Effector memory CD4-positive, alpha-beta T cell (primary cell): ENCODE results near the gene TMEM221.

ENCODE experiments used
- DNase-seq, 3 donors: peaks; one replicate each; pipeline ENCODE4 v3.0.0-alpha.2; 2020
- H3K27ac ChIP-seq: 2 replicates; pipeline ENCODE4 v1.7.0; 2013; ENCODE audit warnings: mild to moderate bottlenecking, low read length, moderate library complexity; ENCODE audit not compliant: insufficient read depth, poor library complexity, severe bottlenecking
- H3K27me3 ChIP-seq: replicated peaks from 2 replicates; pipeline ENCODE4 v1.7.0; 2013; ENCODE audit warnings: mild to moderate bottlenecking, low read length; ENCODE audit not compliant: insufficient read depth, control insufficient read depth, poor library complexity, severe bottlenecking
- H3K36me3 ChIP-seq: 2 replicates; pipeline ENCODE4 v1.7.0; 2013; ENCODE audit warnings: mild to moderate bottlenecking, low read length, moderate library complexity; ENCODE audit not compliant: control insufficient read depth, insufficient read depth
- H3K4me1 ChIP-seq: 2 replicates; pipeline ENCODE4 v1.7.0; 2013; ENCODE audit warnings: low read length, mild to moderate bottlenecking; ENCODE audit not compliant: control insufficient read depth, insufficient read depth, poor library complexity, severe bottlenecking
- H3K4me3 ChIP-seq: 2 replicates; pipeline ENCODE4 v1.7.0; 2013; ENCODE audit warnings: low read length, low read depth, mild to moderate bottlenecking; ENCODE audit not compliant: insufficient read depth, poor library complexity, severe bottlenecking
- H3K9me3 ChIP-seq: 2 replicates; pipeline ENCODE4 v1.7.0; 2013; ENCODE audit warnings: mild to moderate bottlenecking, low read length, moderate library complexity; ENCODE audit not compliant: control insufficient read depth

The TMEM221 gene

DNA sequence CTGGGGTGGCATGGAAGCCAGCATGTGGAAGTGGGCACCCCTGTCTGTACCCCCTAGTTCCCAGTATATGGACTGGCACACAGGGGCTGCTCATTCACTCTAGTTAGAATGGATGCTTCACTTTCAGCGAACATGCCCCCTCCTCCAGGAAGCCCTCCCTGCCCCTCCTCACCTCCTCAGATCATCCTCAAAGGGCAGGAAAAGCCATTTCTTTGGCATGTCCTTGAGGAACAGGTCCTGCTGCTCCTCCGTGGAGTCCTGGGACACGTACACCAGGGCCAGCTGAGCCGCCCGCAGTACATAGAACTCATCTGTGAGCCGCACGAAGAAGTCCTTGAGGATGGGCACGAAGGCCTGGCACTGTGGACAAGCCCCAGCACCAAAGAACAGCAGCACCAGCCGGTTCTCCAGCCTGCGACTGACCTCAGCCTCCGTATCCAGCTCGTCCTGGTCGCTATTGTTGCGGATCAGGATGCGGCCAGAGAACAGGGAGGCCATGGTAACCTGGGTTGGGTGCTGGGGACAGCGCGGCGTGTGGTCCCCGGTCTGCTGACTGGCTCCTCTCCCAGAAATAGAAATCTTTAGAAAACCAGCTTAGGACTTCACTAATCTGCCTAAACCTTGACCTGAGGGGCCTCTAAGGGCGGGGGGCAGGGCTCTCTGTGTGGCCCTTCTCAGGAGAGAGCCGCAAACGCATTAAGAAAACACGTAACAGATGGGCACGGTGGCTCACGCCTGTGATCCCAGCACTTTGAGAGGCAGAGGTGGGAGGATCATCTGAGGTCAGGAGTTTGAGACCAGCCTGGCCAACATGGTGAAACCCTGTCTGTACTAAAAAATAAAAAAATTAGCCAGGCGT is 12.1 kb upstream of the TMEM221 start, which contains the start of gene NXNL1:
TSS of gene NXNL1 (minus strand) at position 555 of the 859 bp plus-strand sequence. CDS start at position 498, 57 bp downstream.
- no peaks in the 10 kb centered on the region for H3K36me3 ChIP-seq
- DNase-seq, result no peak
- no peak within 1 kb of the TSS for H3K27ac ChIP-seq
- peaks cover 10% of the 10 kb centered on the region for H3K27me3 ChIP-seq
- H3K4me1 ChIP-seq, result no peaks in the 10 kb centered on the region
- no peak within 1 kb of the TSS for H3K4me3 ChIP-seq
- H3K9me3 ChIP-seq, result no peaks in the 10 kb centered on the region

GRCh38 chr19:17458970-17459369 is 10.5 kb upstream of the TMEM221 start:
- Histone ChIP-seq H3K27ac (no peak overlapping the region), H3K4me1 (no peaks in the 10 kb centered on the region), H3K36me3 (no peaks in the 10 kb centered on the region), H3K27me3 (peaks cover 19% of the 10 kb centered on the region), H3K9me3 (no peaks in the 10 kb centered on the region), H3K4me3 (no peak overlapping the region)
- DNase-seq, result no peak

GRCh38 chr19:17457616-17458015 is 9.1 kb upstream of the TMEM221 start:
- peaks cover 19% of the 10 kb centered on the region for H3K27me3 ChIP-seq
- no peaks in the 10 kb centered on the region for H3K36me3 ChIP-seq
- no peaks in the 10 kb centered on the region for H3K4me1 ChIP-seq
- no peak for DNase-seq
- no peak overlapping the region for H3K4me3 ChIP-seq
- no peak overlapping the region for H3K27ac ChIP-seq
- H3K9me3 ChIP-seq, result no peaks in the 10 kb centered on the region

- DNase-seq, result no peak
- H3K9me3 ChIP-seq, result no peaks in the 10 kb centered on the region
- H3K36me3 ChIP-seq, result no peaks in the 10 kb centered on the region
- peaks cover 19% of the 10 kb centered on the region for H3K27me3 ChIP-seq
- H3K4me3 ChIP-seq, result no peak overlapping the region
- H3K27ac ChIP-seq, result no peak overlapping the region
- H3K4me1 ChIP-seq, result no peaks in the 10 kb centered on the region
These were observed 7.7 kb upstream of the TMEM221 start for GRCh38 chr19:17456127-17456526.

- no peak for DNase-seq
- Histone ChIP-seq H3K36me3 (no peaks in the 10 kb centered on the region), H3K27ac (no peak overlapping the region), H3K9me3 (no peaks in the 10 kb centered on the region), H3K27me3 (peaks cover 19% of the 10 kb centered on the region), H3K4me3 (no peak overlapping the region), H3K4me1 (no peaks in the 10 kb centered on the region)
These were observed 7.0 kb upstream of the TMEM221 start for GRCh38 chr19:17455308-17456123.

- Histone ChIP-seq H3K36me3 (no peaks in the 10 kb centered on the region), H3K4me3 (no peak overlapping the region), H3K9me3 (no peaks in the 10 kb centered on the region), H3K27me3 (peaks cover 19% of the 10 kb centered on the region), H3K4me1 (no peaks in the 10 kb centered on the region), H3K27ac (no peak overlapping the region)
- DNase-seq, result no peak
These were observed 6.2 kb upstream of the TMEM221 start for GRCh38 chr19:17454576-17455071.

- H3K4me3 ChIP-seq, result no peak overlapping the region
- no peaks in the 10 kb centered on the region for H3K9me3 ChIP-seq
- no peak for DNase-seq
- H3K36me3 ChIP-seq, result no peaks in the 10 kb centered on the region
- H3K27me3 ChIP-seq, result peaks cover 19% of the 10 kb centered on the region
- H3K27ac ChIP-seq, result no peak overlapping the region
- H3K4me1 ChIP-seq, result peaks cover 4% of the 10 kb centered on the region
These were observed 3.4 kb upstream of the TMEM221 start for GRCh38 chr19:17451820-17452219.

DNA sequence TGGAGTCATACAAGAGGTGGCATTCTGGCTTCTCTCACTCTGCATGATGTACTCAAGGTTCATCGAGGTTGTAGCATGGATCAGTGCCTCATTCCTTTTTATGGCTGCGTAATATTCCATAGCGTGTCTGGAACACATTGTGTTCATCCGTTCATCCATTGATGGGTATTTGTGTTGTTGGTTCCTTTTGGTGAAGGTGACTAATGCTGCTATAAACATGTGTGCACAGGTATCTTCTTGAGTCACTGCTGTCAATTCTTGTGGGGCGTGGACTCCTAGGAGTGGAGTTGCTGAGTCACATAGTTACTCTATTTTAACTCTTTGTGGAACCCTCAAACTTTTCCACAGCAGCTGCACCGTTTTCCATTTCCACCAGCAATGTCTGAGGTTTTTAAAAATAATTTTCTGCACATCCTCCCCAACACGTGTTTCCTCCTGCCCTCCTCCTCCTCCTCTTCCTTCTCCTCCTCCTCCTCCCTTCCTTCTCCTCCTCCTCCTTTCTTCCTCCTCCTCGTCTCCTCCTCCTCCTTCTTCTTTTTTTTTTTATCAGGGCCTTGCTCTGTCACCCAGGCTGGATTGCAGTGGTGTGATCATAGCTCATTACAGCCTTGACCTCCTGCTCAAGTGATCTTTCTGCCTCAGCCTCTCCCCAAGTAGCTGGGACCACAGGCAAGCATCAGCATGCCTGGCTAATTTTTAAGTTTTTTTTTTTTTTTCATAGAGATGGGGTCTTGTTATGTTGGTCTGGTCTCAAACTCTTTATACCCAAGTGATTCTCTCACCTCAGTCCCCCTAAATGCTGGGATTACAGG is 2.0 kb upstream of the TMEM221 start:
- peaks cover 8% of the 10 kb centered on the region for H3K27me3 ChIP-seq
- no peaks in the 10 kb centered on the region for H3K9me3 ChIP-seq
- no peak overlapping the region for H3K4me3 ChIP-seq
- H3K4me1 ChIP-seq, result peaks cover 4% of the 10 kb centered on the region
- no peak for DNase-seq
- H3K36me3 ChIP-seq, result no peaks in the 10 kb centered on the region
- H3K27ac ChIP-seq, result no peak overlapping the region

DNA sequence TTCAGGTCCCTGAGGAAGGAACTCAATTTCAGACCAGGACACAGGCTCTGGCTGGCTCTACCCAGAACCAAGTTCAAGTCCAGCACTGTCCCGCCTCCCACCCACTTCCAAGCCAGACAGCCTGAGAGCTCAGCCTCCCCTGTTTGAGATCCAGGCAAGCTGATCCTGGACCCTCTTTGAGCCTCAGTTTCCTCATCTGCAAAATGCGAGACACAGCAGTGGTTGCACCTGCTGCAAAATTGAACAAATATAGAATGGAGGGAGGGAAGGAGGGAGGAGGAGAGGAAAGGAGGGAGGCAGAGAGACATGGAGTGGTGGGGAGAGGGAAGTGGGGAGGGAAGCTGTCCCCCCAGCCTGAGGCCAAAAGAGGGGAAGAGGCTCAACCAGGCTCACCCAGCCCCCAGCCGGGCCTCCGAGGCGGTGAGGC is 751 bp downstream of the TMEM221 start:
- no peak for DNase-seq
- Histone ChIP-seq H3K4me1 (peaks cover 4% of the 10 kb centered on the region), H3K27me3 (no peaks in the 10 kb centered on the region), H3K36me3 (no peaks in the 10 kb centered on the region), H3K27ac (no peak overlapping the region), H3K4me3 (no peak overlapping the region), H3K9me3 (no peaks in the 10 kb centered on the region)
